ENCODE data around the gene TBC1D22A.

The TBC1D22A gene

DNA sequence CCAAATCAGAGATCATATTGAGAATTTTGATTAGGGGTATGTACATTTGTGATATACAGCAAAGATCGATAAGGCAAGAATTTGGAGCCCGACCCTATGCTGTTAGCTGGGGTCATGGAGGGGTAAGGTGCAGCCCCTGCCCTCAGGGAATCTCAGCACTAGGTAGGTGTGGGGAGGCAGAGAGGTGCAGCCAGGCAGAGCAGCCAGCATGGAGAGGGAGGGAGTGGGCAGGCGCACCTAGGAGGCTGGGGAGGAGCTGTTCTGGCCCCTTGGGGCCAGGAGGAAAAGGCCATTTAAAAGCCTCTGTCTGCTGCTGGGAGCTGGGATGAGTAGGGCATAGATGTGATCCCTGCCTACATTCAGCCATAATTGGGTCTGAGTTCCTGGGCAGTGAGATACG is 293.0 kb downstream of the TBC1D22A start:
- DNase-seq, result no peak
- Histone ChIP-seq H4K20me1 (ENCODE audit: insufficient read depth, low read length) (no peaks in the 10 kb centered on the region), H3K4me1 (ENCODE audit: low read length) (no peaks in the 10 kb centered on the region), H3K4me3 (ENCODE audit: low read length) (no peak overlapping the region), H3K27ac (ENCODE audit: low read length) (no peak overlapping the region), H3K79me2 (ENCODE audit: low read length) (no peaks in the 10 kb centered on the region), H3K9ac (ENCODE audit: low read length) (no peak overlapping the region), H3K27me3 (replicated peaks; ENCODE audit: insufficient read depth, low read length) (no peaks in the 10 kb centered on the region), H3K9me3 (replicated peaks; ENCODE audit: insufficient read depth, low read length) (no peaks in the 10 kb centered on the region), H3K9me2 (replicated peaks; ENCODE audit: insufficient read depth, low read length) (no peaks in the 10 kb centered on the region), H3K4me2 (ENCODE audit: low read depth, low read length) (no peak overlapping the region), H3F3A (ENCODE audit: insufficient read depth, low read length) (no peaks in the 10 kb centered on the region), H2AFZ (ENCODE audit: low read length) (no peak overlapping the region), H3K36me3 (replicated peaks; ENCODE audit: insufficient read depth, low read length) (no peaks in the 10 kb centered on the region)
- no peak for TF ChIP-seq EZH2phosphoT487 (IDR thresholded peaks at IDR 0.05; ENCODE audit: low read length)
- no peak for TF ChIP-seq EZH2 (optimal IDR thresholded peaks at IDR 0.05; ENCODE audit: low read depth, low read length)
- TF ChIP-seq, protein P1, sequence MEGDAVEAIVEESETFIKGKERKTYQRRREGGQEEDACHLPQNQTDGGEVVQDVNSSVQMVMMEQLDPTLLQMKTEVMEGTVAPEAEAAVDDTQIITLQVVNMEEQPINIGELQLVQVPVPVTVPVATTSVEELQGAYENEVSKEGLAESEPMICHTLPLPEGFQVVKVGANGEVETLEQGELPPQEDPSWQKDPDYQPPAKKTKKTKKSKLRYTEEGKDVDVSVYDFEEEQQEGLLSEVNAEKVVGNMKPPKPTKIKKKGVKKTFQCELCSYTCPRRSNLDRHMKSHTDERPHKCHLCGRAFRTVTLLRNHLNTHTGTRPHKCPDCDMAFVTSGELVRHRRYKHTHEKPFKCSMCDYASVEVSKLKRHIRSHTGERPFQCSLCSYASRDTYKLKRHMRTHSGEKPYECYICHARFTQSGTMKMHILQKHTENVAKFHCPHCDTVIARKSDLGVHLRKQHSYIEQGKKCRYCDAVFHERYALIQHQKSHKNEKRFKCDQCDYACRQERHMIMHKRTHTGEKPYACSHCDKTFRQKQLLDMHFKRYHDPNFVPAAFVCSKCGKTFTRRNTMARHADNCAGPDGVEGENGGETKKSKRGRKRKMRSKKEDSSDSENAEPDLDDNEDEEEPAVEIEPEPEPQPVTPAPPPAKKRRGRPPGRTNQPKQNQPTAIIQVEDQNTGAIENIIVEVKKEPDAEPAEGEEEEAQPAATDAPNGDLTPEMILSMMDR (IDR thresholded peaks at IDR 0.05; ENCODE audit: low read length), result no peak

DNA sequence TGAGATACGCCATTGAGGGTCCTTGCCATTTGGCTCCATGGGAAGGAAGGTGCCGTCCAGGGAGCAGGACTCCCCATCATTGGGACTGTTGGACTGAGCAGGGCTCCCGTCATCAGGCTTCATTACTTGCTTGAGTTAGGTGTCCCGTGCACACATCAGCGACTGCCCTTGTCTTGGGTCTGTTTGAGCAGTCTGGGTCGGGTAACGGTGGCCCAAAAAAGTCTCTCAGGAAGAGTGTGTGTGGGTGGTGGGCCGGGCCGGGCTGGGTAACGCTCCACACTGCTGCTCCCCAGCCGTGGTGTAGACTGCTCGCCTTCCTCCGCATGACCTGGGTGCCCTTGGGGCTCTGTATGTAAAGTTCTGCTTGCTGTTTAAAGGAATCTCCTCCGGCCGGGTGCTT is 293.5 kb downstream of the TBC1D22A start:
- Histone ChIP-seq H3K9me2 (replicated peaks; ENCODE audit: insufficient read depth, low read length) (no peaks in the 10 kb centered on the region), H3F3A (ENCODE audit: insufficient read depth, low read length) (no peaks in the 10 kb centered on the region), H3K79me2 (ENCODE audit: low read length) (no peaks in the 10 kb centered on the region), H3K4me3 (ENCODE audit: low read length) (no peak overlapping the region), H3K9me3 (replicated peaks; ENCODE audit: insufficient read depth, low read length) (no peaks in the 10 kb centered on the region), H4K20me1 (ENCODE audit: insufficient read depth, low read length) (no peaks in the 10 kb centered on the region), H3K27me3 (replicated peaks; ENCODE audit: insufficient read depth, low read length) (no peaks in the 10 kb centered on the region), H3K36me3 (replicated peaks; ENCODE audit: insufficient read depth, low read length) (no peaks in the 10 kb centered on the region), H3K27ac (ENCODE audit: low read length) (no peak overlapping the region), H3K9ac (ENCODE audit: low read length) (no peak overlapping the region), H3K4me1 (ENCODE audit: low read length) (no peaks in the 10 kb centered on the region), H3K4me2 (ENCODE audit: low read depth, low read length) (no peak overlapping the region), H2AFZ (ENCODE audit: low read length) (no peak overlapping the region)
- TF ChIP-seq EZH2 (optimal IDR thresholded peaks at IDR 0.05; ENCODE audit: low read depth, low read length) (no peak), EZH2phosphoT487 (IDR thresholded peaks at IDR 0.05; ENCODE audit: low read length) (no peak)
- TF ChIP-seq, protein P1 (IDR thresholded peaks at IDR 0.05; ENCODE audit: low read length), result no peak
- no peak for DNase-seq

DNA sequence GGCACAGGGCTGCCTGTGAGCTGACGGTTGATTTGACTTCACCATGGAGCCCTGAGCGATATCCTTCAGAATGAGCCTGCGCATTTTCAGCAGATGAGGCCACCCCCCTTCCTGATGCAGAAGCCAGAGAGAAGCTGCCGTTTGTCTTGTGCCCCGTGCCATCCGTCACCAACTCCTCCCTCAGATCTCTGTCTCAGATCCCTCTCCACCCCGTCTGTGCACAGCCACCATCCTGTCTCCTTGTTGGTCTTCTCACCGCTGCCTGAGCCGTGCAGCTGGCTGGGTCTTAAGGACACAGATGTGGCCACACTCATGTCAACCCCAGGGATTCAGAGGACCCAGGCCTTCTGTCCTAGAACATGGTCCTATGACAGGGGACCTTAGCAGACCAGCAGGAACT is 293.9 kb downstream of the TBC1D22A start:
- Histone ChIP-seq H3K9me2 (replicated peaks; ENCODE audit: insufficient read depth, low read length) (no peaks in the 10 kb centered on the region), H3K27ac (ENCODE audit: low read length) (no peak overlapping the region), H3F3A (ENCODE audit: insufficient read depth, low read length) (no peaks in the 10 kb centered on the region), H2AFZ (ENCODE audit: low read length) (no peak overlapping the region), H3K4me2 (ENCODE audit: low read depth, low read length) (no peak overlapping the region), H3K36me3 (replicated peaks; ENCODE audit: insufficient read depth, low read length) (no peaks in the 10 kb centered on the region), H3K27me3 (replicated peaks; ENCODE audit: insufficient read depth, low read length) (no peaks in the 10 kb centered on the region), H3K9me3 (replicated peaks; ENCODE audit: insufficient read depth, low read length) (no peaks in the 10 kb centered on the region), H4K20me1 (ENCODE audit: insufficient read depth, low read length) (no peaks in the 10 kb centered on the region), H3K4me1 (ENCODE audit: low read length) (no peaks in the 10 kb centered on the region), H3K9ac (ENCODE audit: low read length) (no peak overlapping the region), H3K79me2 (ENCODE audit: low read length) (no peaks in the 10 kb centered on the region), H3K4me3 (ENCODE audit: low read length) (no peak overlapping the region)
- TF ChIP-seq EZH2phosphoT487 (IDR thresholded peaks at IDR 0.05; ENCODE audit: low read length) (no peak), EZH2 (optimal IDR thresholded peaks at IDR 0.05; ENCODE audit: low read depth, low read length) (no peak)
- TF ChIP-seq, protein P1 (IDR thresholded peaks at IDR 0.05; ENCODE audit: low read length), result no peak
- DNase-seq, result no peak
